Measurements from ENCODE around the gene ARHGEF1.

GRCh38 chr19:41939861-41940730, 57.1 kb downstream of the ARHGEF1 start:
- TF ChIP-seq, protein P1, sequence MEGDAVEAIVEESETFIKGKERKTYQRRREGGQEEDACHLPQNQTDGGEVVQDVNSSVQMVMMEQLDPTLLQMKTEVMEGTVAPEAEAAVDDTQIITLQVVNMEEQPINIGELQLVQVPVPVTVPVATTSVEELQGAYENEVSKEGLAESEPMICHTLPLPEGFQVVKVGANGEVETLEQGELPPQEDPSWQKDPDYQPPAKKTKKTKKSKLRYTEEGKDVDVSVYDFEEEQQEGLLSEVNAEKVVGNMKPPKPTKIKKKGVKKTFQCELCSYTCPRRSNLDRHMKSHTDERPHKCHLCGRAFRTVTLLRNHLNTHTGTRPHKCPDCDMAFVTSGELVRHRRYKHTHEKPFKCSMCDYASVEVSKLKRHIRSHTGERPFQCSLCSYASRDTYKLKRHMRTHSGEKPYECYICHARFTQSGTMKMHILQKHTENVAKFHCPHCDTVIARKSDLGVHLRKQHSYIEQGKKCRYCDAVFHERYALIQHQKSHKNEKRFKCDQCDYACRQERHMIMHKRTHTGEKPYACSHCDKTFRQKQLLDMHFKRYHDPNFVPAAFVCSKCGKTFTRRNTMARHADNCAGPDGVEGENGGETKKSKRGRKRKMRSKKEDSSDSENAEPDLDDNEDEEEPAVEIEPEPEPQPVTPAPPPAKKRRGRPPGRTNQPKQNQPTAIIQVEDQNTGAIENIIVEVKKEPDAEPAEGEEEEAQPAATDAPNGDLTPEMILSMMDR (conservative IDR thresholded peaks at IDR 0.05 in 1 of 2, IDR thresholded peaks at IDR 0.05 in 1 of 2; ENCODE audit: extremely low read depth in 1 of 2, insufficient read depth in 1 of 2, low read depth in 1 of 2, low read length in 2 of 2): no peak
- no peak for TF ChIP-seq EZH2 (IDR thresholded peaks at IDR 0.05; ENCODE audit: borderline replicate concordance, low read length)
